ENCODE data around the gene ALCAM. TPM values are rescaled to one million over a fixed set of nuclear protein-coding genes. Genes with fewer than 3 reads are reported as not detected.

Gene ALCAM
- polyA plus RNA-seq, 3 donors, result 7.1 to 8.0 (median 7.9) TPM

DNA sequence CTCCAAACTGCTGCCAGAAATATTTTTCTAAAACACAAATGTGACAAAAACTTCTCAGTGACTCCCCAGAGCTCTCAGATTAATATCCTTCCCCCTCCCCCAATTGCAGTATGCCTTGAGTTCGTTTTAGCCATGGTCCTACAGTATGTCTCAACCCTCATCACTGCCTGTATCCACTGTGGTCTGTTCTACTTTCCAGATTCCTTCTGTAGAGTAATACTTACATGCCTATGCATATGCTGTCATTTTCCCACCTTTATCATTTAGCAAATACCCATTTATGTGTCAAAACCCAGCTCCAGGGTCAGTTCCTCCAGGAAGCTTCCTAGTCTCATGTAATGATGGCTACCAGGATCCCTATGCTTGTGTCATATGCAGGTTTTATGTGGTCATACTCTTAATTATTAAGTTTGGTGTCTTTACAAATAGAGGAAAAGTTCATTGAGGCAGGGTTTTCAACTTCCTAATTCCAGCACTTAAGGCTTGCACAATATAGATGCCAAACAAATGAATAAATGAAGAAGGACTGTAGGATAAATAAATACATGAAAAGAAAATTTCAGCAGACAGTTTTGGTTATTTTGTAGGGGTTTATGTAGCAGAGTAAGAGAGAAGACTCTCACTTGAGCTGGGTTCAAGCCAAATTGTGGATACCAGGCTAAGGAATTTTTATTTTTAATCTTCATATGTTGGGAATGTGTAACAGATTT is 170.8 kb downstream of the ALCAM start:
- H3K27me3 ChIP-seq (ENCODE audit: control insufficient read depth in 2 of 2, insufficient read depth in 2 of 2, low read length in 2 of 2), result no peaks in the 10 kb centered on the region
- H3K36me3 Mint-ChIP-seq, result peaks cover 45 to 58% of the 10 kb centered on the region in 2 donors

GRCh38 chr3:105538483-105538882 is 171.8 kb downstream of the ALCAM start:
- Histone ChIP-seq H3K79me2 (ENCODE audit: insufficient read depth, low read length) (no peaks in the 10 kb centered on the region), H2AFZ (ENCODE audit: insufficient read depth, low read depth, low read length, poor library complexity, severe bottlenecking) (no peak overlapping the region), H3K27me3 (ENCODE audit: control insufficient read depth in 2 of 2, insufficient read depth in 2 of 2, low read length in 2 of 2) (no peaks in the 10 kb centered on the region), H3K4me2 (replicated peaks; ENCODE audit: extremely low read depth, low read length, poor library complexity, severe bottlenecking) (no peak overlapping the region), H3K36me3 (replicated peaks in 1 of 2; ENCODE audit: control insufficient read depth in 1 of 2, insufficient read depth in 2 of 2, low read length in 2 of 2) (peaks cover 6 to 57% of the 10 kb centered on the region in 2 donors), H4K20me1 (ENCODE audit: insufficient read depth, low read length) (no peaks in the 10 kb centered on the region), H3K9me3 (replicated peaks in 1 of 2; ENCODE audit: control insufficient read depth in 1 of 2, insufficient read depth in 1 of 2, low read length in 2 of 2) (no peaks in the 10 kb centered on the region), H3K27ac (ENCODE audit: low read depth in 1 of 2, low read length in 2 of 2) (no peak overlapping the region), H3K4me3 (replicated peaks in 1 of 3; ENCODE audit: low read depth in 2 of 3, low read length in 3 of 3) (no peak overlapping the region), H3K9ac (ENCODE audit: insufficient read depth, low read length, poor library complexity, severe bottlenecking) (no peak overlapping the region), H3K4me1 (ENCODE audit: control insufficient read depth in 1 of 2, insufficient read depth in 2 of 2, low read length in 2 of 2) (no peaks in the 10 kb centered on the region)
- H3K4me3 Mint-ChIP-seq, result no peak overlapping the region
- TF ChIP-seq CTCF (IDR thresholded peaks at IDR 0.05), result no peak
- no peak overlapping the region for H3K27ac Mint-ChIP-seq
- intact Hi-C loops (cut with micrococcal nuclease), result no loop called here
- peaks cover 47 to 63% of the 10 kb centered on the region in 2 donors for H3K36me3 Mint-ChIP-seq
- 100% methylated on average over 2 of the region's 5 CpGs for WGBS (ENCODE audit: insufficient coverage)
- no peaks in the 10 kb centered on the region for H3K9me3 Mint-ChIP-seq
- no peaks in the 10 kb centered on the region for H3K4me1 Mint-ChIP-seq
- no peak for DNase-seq
- no peaks in the 10 kb centered on the region for H3K27me3 Mint-ChIP-seq (ENCODE audit: low read depth in 3 of 3)

More for the DNA sequence above, 170.8 kb downstream of the ALCAM start:
- H3K9ac ChIP-seq (ENCODE audit: insufficient read depth, low read length, poor library complexity, severe bottlenecking), result no peak overlapping the region
- no peak overlapping the region for H3K4me3 ChIP-seq (replicated peaks in 1 of 3; ENCODE audit: low read depth in 2 of 3, low read length in 3 of 3)
- H3K9me3 Mint-ChIP-seq, result no peaks in the 10 kb centered on the region
- H3K4me1 Mint-ChIP-seq, result no peaks in the 10 kb centered on the region
- no peak overlapping the region for H3K4me2 ChIP-seq (replicated peaks; ENCODE audit: extremely low read depth, low read length, poor library complexity, severe bottlenecking)
- TF ChIP-seq CTCF (IDR thresholded peaks at IDR 0.05), result no peak
- H3K27me3 Mint-ChIP-seq (ENCODE audit: low read depth in 3 of 3), result no peaks in the 10 kb centered on the region
- 100% methylated on average over 1 of the region's 1 CpG for WGBS (ENCODE audit: insufficient coverage)
- H3K4me3 Mint-ChIP-seq, result no peak overlapping the region
- no peaks in the 10 kb centered on the region for H3K79me2 ChIP-seq (ENCODE audit: insufficient read depth, low read length)
- H3K9me3 ChIP-seq (replicated peaks in 1 of 2; ENCODE audit: control insufficient read depth in 1 of 2, insufficient read depth in 1 of 2, low read length in 2 of 2), result no peaks in the 10 kb centered on the region
- H2AFZ ChIP-seq (ENCODE audit: insufficient read depth, low read depth, low read length, poor library complexity, severe bottlenecking), result no peak overlapping the region
- H3K4me1 ChIP-seq (ENCODE audit: control insufficient read depth in 1 of 2, insufficient read depth in 2 of 2, low read length in 2 of 2), result no peaks in the 10 kb centered on the region
- no peaks in the 10 kb centered on the region for H4K20me1 ChIP-seq (ENCODE audit: insufficient read depth, low read length)
- peaks cover 6 to 52% of the 10 kb centered on the region in 2 donors for H3K36me3 ChIP-seq (replicated peaks in 1 of 2; ENCODE audit: control insufficient read depth in 1 of 2, insufficient read depth in 2 of 2, low read length in 2 of 2)
- no peak overlapping the region for H3K27ac Mint-ChIP-seq
- intact Hi-C loops (cut with micrococcal nuclease), result no loop called here
- no peak overlapping the region for H3K27ac ChIP-seq (ENCODE audit: low read depth in 1 of 2, low read length in 2 of 2)
- no peak for DNase-seq

Data from CD14-positive monocyte (primary cell).